K562 (cell line): ENCODE results near the gene XPC. TPM values are rescaled to one million over a fixed set of nuclear protein-coding genes. Genes with fewer than 3 reads are reported as not detected.

Experiments
- ATAC-seq: fragments of 200-7000 bp; cut with Tn5 transposase; 3 replicates; pipeline ENCODE4 v1.9.1; 2020; ENCODE audit warnings: moderate library complexity
- BruUV-seq: library from RNA; stranded (reverse); fragments of 400-500 nt; replicated peaks from 2 replicates; lab custom pipeline; 2021; lab: Mats Ljungman, UMichigan
- CTCF ChIA-PET: fragments of 300-600 bp; formaldehyde crosslinking; extraction: SDS; loops from one replicate; lab custom pipeline; 2021; ENCODE audit warnings: low intra/inter-chr PET ratio; lab: Yijun Ruan, JAX
- POLR2A ChIA-PET: fragments of 300-600, 350-650 bp; sonication (Branson Sonifier 250); formaldehyde crosslinking; extraction: SDS; loops from one replicate; lab custom pipeline; 2021; ENCODE audit warnings: antibody characterized with exemption, inconsistent platforms; lab: Yijun Ruan, JAX
- DNase-seq, 4 experiments: peaks; one replicate each; pipeline versions ENCODE4 v3.0.0 to v3.0.0-alpha.2; 2011 to 2018; ENCODE audit warnings: low spot score in 3 of 4, mixed read lengths in 3 of 4; ENCODE audit errors: extremely low read depth in 1 of 4
- FAIRE-seq: peaks from 2 replicates; lab custom pipeline; 2011; peaks lifted over from hg19 to GRCh38; lab: Jason Lieb, UNC
- H2AFZ ChIP-seq: 2 replicates; pipeline ENCODE4 v1.6.0; 2011; ENCODE audit warnings: low read depth, low read length, control low read depth, inconsistent platforms
- H3K27ac ChIP-seq: fragments of 200-600 bp; 3 replicates; pipeline ENCODE4 v1.8.0; 2011; ENCODE audit warnings: low read depth, mild to moderate bottlenecking, control low read depth, inconsistent platforms, low read length, moderate library complexity, mixed read lengths; ENCODE audit errors: extremely low read depth
- H3K27me3 ChIP-seq, 2 experiments: fragments of 300-600 bp in 1 of 2; 2 replicates in 1 of 2; 3 replicates in 1 of 2; pipeline versions ENCODE4 v1.6.0 to v1.8.0; 2011; ENCODE audit warnings: inconsistent platforms in 2 of 2, low read length in 2 of 2, mild to moderate bottlenecking in 1 of 2, mixed read lengths in 1 of 2, moderate library complexity in 1 of 2; ENCODE audit not compliant: control insufficient read depth in 2 of 2, insufficient read depth in 2 of 2
- H3K36me3 ChIP-seq: fragments of 300-600 bp; 3 replicates; pipeline ENCODE4 v1.8.0; 2011; ENCODE audit warnings: mild to moderate bottlenecking, low read length, inconsistent platforms; ENCODE audit not compliant: control insufficient read depth, insufficient read depth
- H3K4me1 ChIP-seq, 2 experiments: fragments of 200-600 bp in 1 of 2; replicated peaks in 1 of 2; 2 replicates in 1 of 2; 3 replicates in 1 of 2; pipeline versions ENCODE4 v1.5.1 to v1.8.0; 2011; ENCODE audit warnings: inconsistent platforms in 2 of 2, low read length in 2 of 2, mild to moderate bottlenecking in 1 of 2, mixed read lengths in 1 of 2, moderate library complexity in 1 of 2; ENCODE audit not compliant: control insufficient read depth in 2 of 2, insufficient read depth in 2 of 2
- H3K4me2 ChIP-seq: 2 replicates; pipeline ENCODE4 v1.6.1; 2011; ENCODE audit warnings: low read length, control low read depth, inconsistent platforms, mixed read lengths; ENCODE audit not compliant: insufficient read depth
- H3K4me3 ChIP-seq: fragments of 200-600 bp; sonication (generic), shearing (Covaris generic); 2 replicates; pipeline ENCODE4 v1.5.1; 2016; ENCODE audit warnings: control low read depth, inconsistent platforms
- H3K79me2 ChIP-seq: fragments of 200-600 bp; 3 replicates; pipeline ENCODE4 v1.8.0; 2011; ENCODE audit warnings: low read length, inconsistent platforms; ENCODE audit not compliant: control insufficient read depth, insufficient read depth
- H3K9ac ChIP-seq, 2 experiments: 2 replicates each; pipeline versions ENCODE4 v1.6.0 to v1.6.1; 2011; ENCODE audit warnings: low read depth in 2 of 2, low read length in 2 of 2, control low read depth in 1 of 2, inconsistent platforms in 1 of 2, mild to moderate bottlenecking in 1 of 2, mixed read lengths in 1 of 2; ENCODE audit not compliant: insufficient read depth in 1 of 2
- H3K9me1 ChIP-seq: one replicate; pipeline ENCODE4 v1.6.0; 2011; ENCODE audit warnings: inconsistent platforms, mild to moderate bottlenecking, low read length, moderate library complexity; ENCODE audit not compliant: control insufficient read depth, insufficient read depth
- H3K9me3 ChIP-seq: replicated peaks from 2 replicates; pipeline ENCODE4 v1.5.1; 2011; ENCODE audit warnings: low read depth, low read length, inconsistent platforms; ENCODE audit not compliant: control insufficient read depth, insufficient read depth
- H4K20me1 ChIP-seq: replicated peaks from 2 replicates; pipeline ENCODE4 v1.6.1; 2011; ENCODE audit warnings: low read length, inconsistent platforms, mixed read lengths; ENCODE audit not compliant: control insufficient read depth, insufficient read depth
- DNMT1 ChIP-seq: fragments of 450-650 bp; IDR thresholded peaks from 2 replicates; pipeline ENCODE4 v1.6.1; 2016; ENCODE audit warnings: antibody characterized with exemption, mild to moderate bottlenecking
- HDAC8 ChIP-seq: fragments of 450-650 bp; IDR thresholded peaks from 2 replicates; pipeline ENCODE4 v1.6.1; 2016; ENCODE audit warnings: mild to moderate bottlenecking, missing genetic modification characterization, moderate library complexity, missing compliant biosample characterization
- NFE2L1 ChIP-seq: fragments of 450-650 bp; IDR thresholded peaks from 2 replicates; pipeline ENCODE4 v1.6.1; 2016; ENCODE audit warnings: missing genetic modification characterization, low read depth, mild to moderate bottlenecking, missing compliant biosample characterization, moderate library complexity, borderline replicate concordance
- NR1H2 ChIP-seq: sonication (generic); formaldehyde crosslinking; IDR thresholded peaks from 2 replicates; pipeline ENCODE4 v1.4.0; 2020; ENCODE audit warnings: mild to moderate bottlenecking, missing genetic modification reagents
- NR3C1 ChIP-seq: sonication (generic); formaldehyde crosslinking; IDR thresholded peaks from 2 replicates; pipeline ENCODE4 v1.8.1; 2022; ENCODE audit warnings: missing genetic modification reagents
- PML ChIP-seq: IDR thresholded peaks from 2 replicates; pipeline ENCODE4 v1.6.1; 2012; ENCODE audit warnings: low read length, inconsistent platforms
- RCOR1 ChIP-seq, 2 experiments: IDR thresholded peaks; 2 replicates each; pipeline ENCODE4 v1.6.1; 2012; ENCODE audit warnings: low read depth in 2 of 2, low read length in 2 of 2, borderline replicate concordance in 1 of 2, improper control_type of control experiment in 1 of 2
- SAFB ChIP-seq: fragments of 200-400 bp; formaldehyde crosslinking; IDR thresholded peaks from 2 replicates; pipeline ENCODE4 v1.6.1; 2017; ENCODE audit warnings: low read depth, low read length, borderline replicate concordance
- TOE1 ChIP-seq, 2 experiments: fragments of 450-650 bp in 1 of 2; sonication (generic) in 1 of 2; formaldehyde crosslinking in 1 of 2; IDR thresholded peaks; 2 replicates each; pipeline versions ENCODE4 v1.7.1 to v1.8.0; 2016 to 2022; ENCODE audit warnings: borderline replicate concordance in 2 of 2, mild to moderate bottlenecking in 2 of 2, antibody characterized with exemption in 1 of 2, inconsistent platforms in 1 of 2, low read depth in 1 of 2, missing genetic modification reagents in 1 of 2, moderate library complexity in 1 of 2
- ZNF23 ChIP-seq: fragments of 250-450 bp; sonication (Bioruptor Pico); IDR thresholded peaks from 2 replicates; pipeline ENCODE4 v1.4.0; 2020; ENCODE audit warnings: mild to moderate bottlenecking
- ZNF778 ChIP-seq: fragments of 450-650 bp; formaldehyde crosslinking; IDR thresholded peaks from 2 replicates; pipeline ENCODE4 v1.4.0; 2020; ENCODE audit warnings: mild to moderate bottlenecking, moderate library complexity
- WGBS: fragments of 100-300 bp; shearing (Covaris generic); methylation state at CpG from one replicate; pipeline ENCODE4 v1.1.6; 2016; ENCODE audit warnings: low coverage, mixed read lengths; ENCODE audit not compliant: insufficient coverage; ENCODE audit errors: missing lambda C conversion rate; 5-methylcytosine and 5-hydroxymethylcytosine counted together
- in situ Hi-C: fragments of 300-500 bp; cut with MboI; formaldehyde crosslinking; loops from 4 replicates; pipeline ENCODE4 v1.15.0; 2018; ENCODE audit warnings: inconsistent platforms, mixed read lengths
- intact Hi-C: fragments of 100-400 bp; cut with micrococcal nuclease; formaldehyde crosslinking; loops from 2 replicates; pipeline ENCODE4 v1.14.2; 2022
- polyA plus RNA-seq, 8 experiments: library from polyadenylated mRNA; depleted of rRNA in 4 of 8; stranded (reverse) in 5 of 8; unstranded in 3 of 8; fragments of >200 nt; fragmentation: Nextera tagmentation in 2 of 8; fragmentation: Illumina TruSeq in 1 of 8; extraction: Ambion mirVana in 2 of 8; extraction: Trizol in 1 of 8; gene quantifications; 2 replicates each; pipeline versions ENCODE4 v1.2.1 to v1.2.3, GENCODE V29; 2011 to 2014; ENCODE audit warnings: inconsistent platforms in 1 of 8, missing spikeins in 1 of 8
- total RNA-seq, 7 experiments: library from RNA; depleted of rRNA in 6 of 7; stranded (reverse); fragments of >200 nt in 6 of 7; fragmentation: Illumina TruSeq in 2 of 7; extraction: Trizol in 2 of 7; gene quantifications; 2 replicates each; pipeline versions ENCODE4 v1.2.1 to v1.2.3, GENCODE V29; 2011 to 2021; ENCODE audit warnings: low replicate concordance in 1 of 7
- TF ChIP-seq, protein P1 (sequence below): fragments of 250-450 bp; sonication (Bioruptor Pico); IDR thresholded peaks from 2 replicates; pipeline ENCODE4 v1.5.0; 2021

Gene XPC
- total and polyA plus RNA-seq, 9 of the 15 experiments (the other 6 are each of a cell fraction or from before 2014, with no cell fraction given), result 3.8 to 54.7 (median 41.3) TPM

DNA sequence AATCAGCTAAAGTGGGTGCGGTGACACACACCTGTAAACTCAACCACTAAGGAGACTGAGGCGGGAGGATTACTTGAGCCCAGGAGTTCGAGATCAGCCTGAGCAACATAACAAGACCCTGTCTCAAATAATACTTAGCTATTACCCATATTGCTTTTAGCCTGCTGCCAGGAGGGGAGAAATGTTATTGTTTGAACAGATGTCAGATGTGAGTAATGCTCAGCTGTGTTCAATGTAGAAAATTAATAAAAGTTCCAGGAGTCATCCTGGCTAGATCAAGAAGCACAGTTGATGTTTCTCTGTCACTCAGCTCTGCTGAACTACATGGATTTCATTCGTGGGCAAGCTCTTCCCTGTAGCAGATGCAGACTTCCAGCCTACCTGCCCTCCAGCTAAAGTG is 22.4 kb upstream of the XPC start:
- FAIRE-seq (no peak), ATAC-seq (no peak), DNase-seq (no peak)
- BruUV-seq, result no TSS peak
- intact Hi-C loops (loop anchor here (5.0 to 10.0 kb wide), 5 partner anchors 171 to 721 kb away; partner anchors contain the start of gene CCDC174), in situ Hi-C loops (loop anchor here (5.0 kb wide), 2 partner anchors 61 to 261 kb away; no protein-coding TSS in a partner anchor)
- Histone ChIP-seq H3K36me3 (peaks cover 44% of the 10 kb centered on the region), H3K79me2 (0 out of 3 replicates have a peak, but pooled peaks cover 10% of the 10 kb centered on the region), H3K9ac (peak overlapping the region in 1 of 2 experiments; percentile 24; a peak in 1 of 4 replicates), H3K27ac (no peak overlapping the region), H4K20me1 (no peaks in the 10 kb centered on the region), H3K27me3 (no peaks in the 10 kb centered on the region), H3K9me3 (no peaks in the 10 kb centered on the region), H3K9me1 (no peaks in the 10 kb centered on the region), H2AFZ (no peak overlapping the region), H3K4me3 (no peak overlapping the region), H3K4me2 (no peak overlapping the region), H3K4me1 (peaks cover 20 to 24% of the 10 kb centered on the region in 2 experiments; a peak in 4 of 5 replicates)
- CTCF ChIA-PET, result no interaction called here
- WGBS, result 83% methylated on average over 4 of the region's 4 CpGs
- POLR2A ChIA-PET, result interaction anchor here (0.5 to 3.0 kb wide), 13 partner anchors 11 to 473 kb away, joined by 3 to 28 read pairs (median 4); partner anchors contain the start of genes LSM3 and XPC
- TF ChIP-seq HDAC8 (tag) (no peak), ZNF23 (CRISPR knock-in tag) (no peak), NFE2L1 (tag) (no peak), DNMT1 (no peak), SAFB (no peak), RCOR1 (IDR thresholded peaks at IDR 0.05; ENCODE audit: borderline replicate concordance in 1 of 2, low read depth in 2 of 2, low read length in 2 of 2) (no peak), PML (no peak), ZNF778 (CRISPR knock-in tag) (no peak), TOE1 (IDR thresholded peaks at IDR 0.05; ENCODE audit: borderline replicate concordance) (no peak), TOE1 (CRISPR knock-in tag; IDR thresholded peaks at IDR 0.05; ENCODE audit: borderline replicate concordance, low read depth) (no peak), NR3C1 (no peak), NR1H2 (CRISPR knock-in tag) (no peak)
- TF ChIP-seq, protein P1, sequence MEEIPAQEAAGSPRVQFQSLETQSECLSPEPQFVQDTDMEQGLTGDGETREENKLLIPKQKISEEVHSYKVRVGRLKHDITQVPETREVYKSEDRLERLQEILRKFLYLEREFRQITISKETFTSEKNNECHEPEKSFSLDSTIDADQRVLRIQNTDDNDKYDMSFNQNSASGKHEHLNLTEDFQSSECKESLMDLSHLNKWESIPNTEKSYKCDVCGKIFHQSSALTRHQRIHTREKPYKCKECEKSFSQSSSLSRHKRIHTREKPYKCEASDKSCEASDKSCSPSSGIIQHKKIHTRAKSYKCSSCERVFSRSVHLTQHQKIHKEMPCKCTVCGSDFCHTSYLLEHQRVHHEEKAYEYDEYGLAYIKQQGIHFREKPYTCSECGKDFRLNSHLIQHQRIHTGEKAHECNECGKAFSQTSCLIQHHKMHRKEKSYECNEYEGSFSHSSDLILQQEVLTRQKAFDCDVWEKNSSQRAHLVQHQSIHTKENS (CRISPR knock-in tag), result no peak
